GM23338 (cell line): ENCODE data around the gene ZCCHC14. TPM values are rescaled to one million over a fixed set of nuclear protein-coding genes. Genes with fewer than 3 reads are reported as not detected.
A peak's percentile ranks its signal among the peaks of the same experiment; 100 is the strongest.

Source experiments
- ATAC-seq: fragments of 200-7000 bp; cut with Tn5 transposase; 3 replicates; pipeline ENCODE4 v1.9.1; 2020
- DNase-seq: peaks from one replicate; pipeline ENCODE4 v3.0.0-alpha.2; 2015; ENCODE audit warnings: low spot score
- H2AFZ ChIP-seq: fragments of 200-600 bp; sonication (generic); 2 replicates; pipeline ENCODE4 v1.8.0; 2016; ENCODE audit warnings: antibody characterized with exemption, mild to moderate bottlenecking, moderate library complexity
- H3F3A ChIP-seq: fragments of 200-600 bp; sonication (generic); replicated peaks from 2 replicates; pipeline ENCODE4 v1.8.0; 2017; ENCODE audit warnings: antibody characterized with exemption, mixed run types, low read depth
- H3K27ac ChIP-seq: fragments of 200-600 bp; sonication (generic); 2 replicates; pipeline ENCODE4 v1.6.1; 2016; ENCODE audit warnings: low read depth
- H3K27me3 ChIP-seq: fragments of 200-600 bp; sonication (generic); 2 replicates; pipeline ENCODE4 v1.8.0; 2016; ENCODE audit warnings: mild to moderate bottlenecking, mixed run types, moderate library complexity; ENCODE audit not compliant: insufficient read depth
- H3K36me3 ChIP-seq: fragments of 200-600 bp; sonication (generic); 2 replicates; pipeline ENCODE4 v1.8.0; 2016; ENCODE audit warnings: mild to moderate bottlenecking; ENCODE audit not compliant: insufficient read depth
- H3K4me1 ChIP-seq: fragments of 200-600 bp; sonication (generic); 2 replicates; pipeline ENCODE4 v1.8.0; 2016; ENCODE audit warnings: mild to moderate bottlenecking, moderate library complexity; ENCODE audit not compliant: insufficient read depth
- H3K4me2 ChIP-seq: fragments of 200-600 bp; sonication (generic); 2 replicates; pipeline ENCODE4 v1.7.1; 2017; ENCODE audit warnings: mixed run types
- H3K4me3 ChIP-seq: fragments of 200-600 bp; sonication (generic); 2 replicates; pipeline ENCODE4 v1.6.1; 2016; ENCODE audit warnings: mixed run types
- H3K79me2 ChIP-seq: fragments of 200-600 bp; sonication (generic); replicated peaks from 2 replicates; pipeline ENCODE4 v1.8.0; 2017; ENCODE audit warnings: mild to moderate bottlenecking; ENCODE audit not compliant: insufficient read depth
- H3K9me2 ChIP-seq: fragments of 200-600 bp; sonication (generic); 2 replicates; pipeline ENCODE4 v1.8.0; 2017; ENCODE audit not compliant: insufficient read depth
- H4K20me1 ChIP-seq: fragments of 200-600 bp; sonication (generic); replicated peaks from 2 replicates; pipeline ENCODE4 v1.8.0; 2017; ENCODE audit warnings: mild to moderate bottlenecking; ENCODE audit not compliant: insufficient read depth
- H3K27ac Mint-ChIP-seq: 2 replicates; pipeline ENCODE4 v1.8.0; 2020; ENCODE audit warnings: inconsistent platforms, mild to moderate bottlenecking, moderate library complexity, mixed read lengths
- H3K27me3 Mint-ChIP-seq: 3 replicates; pipeline ENCODE4 v1.8.0; 2022; ENCODE audit warnings: low read depth, mild to moderate bottlenecking, moderate library complexity, mixed read lengths, inconsistent platforms; ENCODE audit not compliant: insufficient read depth, poor library complexity
- H3K36me3 Mint-ChIP-seq: 3 replicates; pipeline ENCODE4 v1.8.0; 2021; ENCODE audit warnings: low read depth, mild to moderate bottlenecking, inconsistent platforms, moderate library complexity, mixed read lengths
- H3K4me1 Mint-ChIP-seq: 3 replicates; pipeline ENCODE4 v1.8.0; 2020; ENCODE audit warnings: mild to moderate bottlenecking, inconsistent platforms, mixed read lengths
- H3K4me3 Mint-ChIP-seq: 3 replicates; pipeline ENCODE4 v1.8.0; 2021; ENCODE audit warnings: moderate library complexity, mild to moderate bottlenecking, inconsistent platforms, mixed read lengths
- H3K9me3 Mint-ChIP-seq: 3 replicates; pipeline ENCODE4 v1.8.0; 2020; ENCODE audit warnings: moderate library complexity, mild to moderate bottlenecking, inconsistent platforms, mixed read lengths
- EZH2 ChIP-seq: fragments of 200-600 bp; sonication (generic); IDR thresholded peaks from one replicate; pipeline ENCODE4 v1.8.0; 2017; ENCODE audit warnings: antibody characterized with exemption, mild to moderate bottlenecking, low read depth; ENCODE audit not compliant: unreplicated experiment
- NANOG ChIP-seq: IDR thresholded peaks from 2 replicates; pipeline ENCODE4 v1.6.1; 2016; ENCODE audit warnings: antibody characterized with exemption, borderline replicate concordance
- POLR2AphosphoS5 ChIP-seq: IDR thresholded peaks from 2 replicates; pipeline ENCODE4 v1.6.1; 2016; ENCODE audit warnings: antibody characterized with exemption, low read depth
- STAT1 ChIP-seq: IDR thresholded peaks from one replicate; pipeline ENCODE4 v1.6.1; 2016; ENCODE audit warnings: antibody characterized with exemption; ENCODE audit not compliant: unreplicated experiment
- polyA plus RNA-seq: library from polyadenylated mRNA; unstranded; fragments of >200 nt; fragmentation: Nextera tagmentation; extraction: Ambion mirVana; gene quantifications from 2 replicates; pipeline ENCODE4 v1.2.1, GENCODE V29; 2016
- total RNA-seq: library from RNA; depleted of rRNA; stranded (reverse); fragments of >200 nt; shearing (Covaris generic); gene quantifications from 2 replicates; pipeline ENCODE4 v1.2.3, GENCODE V29; 2014
- TF ChIP-seq, protein P1 (sequence below), 2 experiments: fragments of 200-600 bp in 1 of 2; sonication (generic) in 1 of 2; conservative IDR thresholded peaks; 2 replicates each; pipeline versions ENCODE4 v1.5.1 to v1.6.1; 2016 to 2017; ENCODE audit warnings: antibody characterized with exemption in 2 of 2, low read depth in 2 of 2, mild to moderate bottlenecking in 2 of 2, moderate library complexity in 1 of 2
- TF ChIP-seq, protein P2 (sequence below): IDR thresholded peaks from one replicate; pipeline ENCODE4 v1.6.1; 2018; ENCODE audit warnings: antibody characterized with exemption; ENCODE audit not compliant: unreplicated experiment
- TF ChIP-seq, protein P3 (sequence below): fragments of 250-450 bp; sonication (Bioruptor Pico); IDR thresholded peaks from 2 replicates; pipeline ENCODE4 v1.5.0; 2020; ENCODE audit warnings: mild to moderate bottlenecking, moderate library complexity
- TF ChIP-seq, protein P4 (sequence below): IDR thresholded peaks from 2 replicates; pipeline ENCODE4 v1.6.1; 2016; ENCODE audit warnings: antibody characterized with exemption

ZCCHC14 gene
- total and polyA plus RNA-seq, 2 experiments from 2014 or later, result 6.8 to 22.4 TPM

DNA sequence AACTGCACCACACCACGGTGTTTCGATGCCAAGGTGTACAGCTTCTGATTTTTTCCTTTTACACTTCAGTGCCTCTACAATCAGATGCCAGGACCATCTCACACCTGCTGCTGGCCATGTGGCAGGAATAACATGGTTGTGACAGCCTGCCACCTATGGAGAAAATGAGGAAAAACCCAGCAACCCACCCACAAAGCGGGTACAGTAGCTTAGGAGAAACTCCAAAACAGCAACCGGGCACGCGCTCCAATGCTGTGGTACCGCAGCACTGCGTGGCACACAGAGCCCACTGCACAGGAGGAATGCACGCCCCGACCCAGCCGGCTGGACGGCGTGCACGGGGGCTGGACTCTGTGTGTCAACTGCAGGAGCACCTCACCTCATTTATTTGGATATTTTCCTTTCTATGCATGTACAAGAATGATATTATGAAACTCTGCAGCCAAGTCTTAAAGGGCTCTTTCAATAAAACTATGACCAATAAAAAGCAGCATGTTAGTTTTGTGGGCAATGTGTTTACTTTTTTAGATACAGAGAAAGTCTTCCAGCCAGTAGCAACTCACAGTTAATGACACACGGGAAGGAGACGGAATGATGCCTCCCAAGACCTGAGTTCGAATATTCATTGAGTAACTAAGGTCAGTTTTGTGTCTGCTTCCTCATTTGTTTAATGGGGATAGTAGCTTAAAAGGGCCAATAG lies 54.8 kb downstream of the ZCCHC14 start:
- Histone ChIP-seq H4K20me1 (peaks cover 2% of the 10 kb centered on the region; the same call in 1 of the 2 replicates), H3K4me3 (no peak overlapping the region), H3K36me3 (no peaks in the 10 kb centered on the region), H3K4me2 (no peak overlapping the region), H3K4me1 (no peaks in the 10 kb centered on the region; the same call in 1 of the 2 replicates), H3K79me2 (peaks cover 46% of the 10 kb centered on the region), H3K27me3 (no peaks in the 10 kb centered on the region), H2AFZ (no peak overlapping the region), H3K9me2 (no peaks in the 10 kb centered on the region; the same call in 1 of the 2 replicates), H3K27ac (0 out of 2 replicates have a peak overlapping the region, but pooled peaks have one; percentile 28), H3F3A (no peaks in the 10 kb centered on the region)
- H3K27ac Mint-ChIP-seq, result no peak overlapping the region
- peaks cover 19% of the 10 kb centered on the region for H3K36me3 Mint-ChIP-seq
- H3K4me3 Mint-ChIP-seq, result no peak overlapping the region
- peaks cover 5% of the 10 kb centered on the region; the same call in 2 of the 3 replicates for H3K9me3 Mint-ChIP-seq
- TF ChIP-seq, protein P1, sequence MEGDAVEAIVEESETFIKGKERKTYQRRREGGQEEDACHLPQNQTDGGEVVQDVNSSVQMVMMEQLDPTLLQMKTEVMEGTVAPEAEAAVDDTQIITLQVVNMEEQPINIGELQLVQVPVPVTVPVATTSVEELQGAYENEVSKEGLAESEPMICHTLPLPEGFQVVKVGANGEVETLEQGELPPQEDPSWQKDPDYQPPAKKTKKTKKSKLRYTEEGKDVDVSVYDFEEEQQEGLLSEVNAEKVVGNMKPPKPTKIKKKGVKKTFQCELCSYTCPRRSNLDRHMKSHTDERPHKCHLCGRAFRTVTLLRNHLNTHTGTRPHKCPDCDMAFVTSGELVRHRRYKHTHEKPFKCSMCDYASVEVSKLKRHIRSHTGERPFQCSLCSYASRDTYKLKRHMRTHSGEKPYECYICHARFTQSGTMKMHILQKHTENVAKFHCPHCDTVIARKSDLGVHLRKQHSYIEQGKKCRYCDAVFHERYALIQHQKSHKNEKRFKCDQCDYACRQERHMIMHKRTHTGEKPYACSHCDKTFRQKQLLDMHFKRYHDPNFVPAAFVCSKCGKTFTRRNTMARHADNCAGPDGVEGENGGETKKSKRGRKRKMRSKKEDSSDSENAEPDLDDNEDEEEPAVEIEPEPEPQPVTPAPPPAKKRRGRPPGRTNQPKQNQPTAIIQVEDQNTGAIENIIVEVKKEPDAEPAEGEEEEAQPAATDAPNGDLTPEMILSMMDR (conservative IDR thresholded peaks at IDR 0.05; ENCODE audit: low read depth in 2 of 2), result 0 out of 4 replicates have a peak, but pooled peaks of 1 of the 2 experiments have one; percentile 13
- TF ChIP-seq, protein P2, sequence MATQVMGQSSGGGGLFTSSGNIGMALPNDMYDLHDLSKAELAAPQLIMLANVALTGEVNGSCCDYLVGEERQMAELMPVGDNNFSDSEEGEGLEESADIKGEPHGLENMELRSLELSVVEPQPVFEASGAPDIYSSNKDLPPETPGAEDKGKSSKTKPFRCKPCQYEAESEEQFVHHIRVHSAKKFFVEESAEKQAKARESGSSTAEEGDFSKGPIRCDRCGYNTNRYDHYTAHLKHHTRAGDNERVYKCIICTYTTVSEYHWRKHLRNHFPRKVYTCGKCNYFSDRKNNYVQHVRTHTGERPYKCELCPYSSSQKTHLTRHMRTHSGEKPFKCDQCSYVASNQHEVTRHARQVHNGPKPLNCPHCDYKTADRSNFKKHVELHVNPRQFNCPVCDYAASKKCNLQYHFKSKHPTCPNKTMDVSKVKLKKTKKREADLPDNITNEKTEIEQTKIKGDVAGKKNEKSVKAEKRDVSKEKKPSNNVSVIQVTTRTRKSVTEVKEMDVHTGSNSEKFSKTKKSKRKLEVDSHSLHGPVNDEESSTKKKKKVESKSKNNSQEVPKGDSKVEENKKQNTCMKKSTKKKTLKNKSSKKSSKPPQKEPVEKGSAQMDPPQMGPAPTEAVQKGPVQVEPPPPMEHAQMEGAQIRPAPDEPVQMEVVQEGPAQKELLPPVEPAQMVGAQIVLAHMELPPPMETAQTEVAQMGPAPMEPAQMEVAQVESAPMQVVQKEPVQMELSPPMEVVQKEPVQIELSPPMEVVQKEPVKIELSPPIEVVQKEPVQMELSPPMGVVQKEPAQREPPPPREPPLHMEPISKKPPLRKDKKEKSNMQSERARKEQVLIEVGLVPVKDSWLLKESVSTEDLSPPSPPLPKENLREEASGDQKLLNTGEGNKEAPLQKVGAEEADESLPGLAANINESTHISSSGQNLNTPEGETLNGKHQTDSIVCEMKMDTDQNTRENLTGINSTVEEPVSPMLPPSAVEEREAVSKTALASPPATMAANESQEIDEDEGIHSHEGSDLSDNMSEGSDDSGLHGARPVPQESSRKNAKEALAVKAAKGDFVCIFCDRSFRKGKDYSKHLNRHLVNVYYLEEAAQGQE, result no peak
- peaks cover 2% of the 10 kb centered on the region for H3K27me3 Mint-ChIP-seq
- H3K4me1 Mint-ChIP-seq, result peaks cover 16% of the 10 kb centered on the region
- no peak for DNase-seq
- ATAC-seq, result no peak

DNA sequence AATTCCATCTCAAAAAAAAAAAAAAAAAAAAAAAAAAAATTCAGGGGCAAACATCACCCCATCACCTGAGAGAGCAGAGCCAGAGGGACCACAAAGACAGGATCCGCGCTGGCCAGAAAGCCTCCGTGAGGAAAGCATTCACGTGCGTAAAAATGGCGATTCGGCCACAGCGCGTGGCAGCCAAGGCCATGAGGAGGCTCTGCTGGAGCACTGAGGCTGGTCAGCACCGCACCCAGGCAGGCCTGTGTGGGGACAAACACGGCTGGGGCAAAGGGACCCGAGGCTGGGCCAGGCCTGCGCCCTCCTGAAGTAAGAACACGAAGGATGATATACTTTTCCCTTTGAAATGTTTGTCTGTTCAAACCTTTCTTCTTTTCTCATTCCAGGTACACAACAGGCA lies 55.5 kb downstream of the ZCCHC14 start:
- H3K36me3 Mint-ChIP-seq, result peaks cover 12% of the 10 kb centered on the region
- H3K27ac Mint-ChIP-seq, result no peak overlapping the region
- Histone ChIP-seq H3K36me3 (no peaks in the 10 kb centered on the region), H3K79me2 (peaks cover 41% of the 10 kb centered on the region), H3K4me2 (no peak overlapping the region), H3K4me3 (no peak overlapping the region), H2AFZ (no peak overlapping the region), H3F3A (no peaks in the 10 kb centered on the region), H3K4me1 (no peaks in the 10 kb centered on the region; the same call in 1 of the 2 replicates), H4K20me1 (peaks cover 2% of the 10 kb centered on the region; the same call in 1 of the 2 replicates), H3K27ac (no peak overlapping the region), H3K27me3 (no peaks in the 10 kb centered on the region), H3K9me2 (no peaks in the 10 kb centered on the region; the same call in 1 of the 2 replicates)
- peaks cover 16% of the 10 kb centered on the region for H3K4me1 Mint-ChIP-seq
- ATAC-seq, result no peak
- H3K9me3 Mint-ChIP-seq, result no peaks in the 10 kb centered on the region
- no peak for DNase-seq
- no peak overlapping the region for H3K4me3 Mint-ChIP-seq
- H3K27me3 Mint-ChIP-seq, result peaks cover 2% of the 10 kb centered on the region
- TF ChIP-seq, protein P3, sequence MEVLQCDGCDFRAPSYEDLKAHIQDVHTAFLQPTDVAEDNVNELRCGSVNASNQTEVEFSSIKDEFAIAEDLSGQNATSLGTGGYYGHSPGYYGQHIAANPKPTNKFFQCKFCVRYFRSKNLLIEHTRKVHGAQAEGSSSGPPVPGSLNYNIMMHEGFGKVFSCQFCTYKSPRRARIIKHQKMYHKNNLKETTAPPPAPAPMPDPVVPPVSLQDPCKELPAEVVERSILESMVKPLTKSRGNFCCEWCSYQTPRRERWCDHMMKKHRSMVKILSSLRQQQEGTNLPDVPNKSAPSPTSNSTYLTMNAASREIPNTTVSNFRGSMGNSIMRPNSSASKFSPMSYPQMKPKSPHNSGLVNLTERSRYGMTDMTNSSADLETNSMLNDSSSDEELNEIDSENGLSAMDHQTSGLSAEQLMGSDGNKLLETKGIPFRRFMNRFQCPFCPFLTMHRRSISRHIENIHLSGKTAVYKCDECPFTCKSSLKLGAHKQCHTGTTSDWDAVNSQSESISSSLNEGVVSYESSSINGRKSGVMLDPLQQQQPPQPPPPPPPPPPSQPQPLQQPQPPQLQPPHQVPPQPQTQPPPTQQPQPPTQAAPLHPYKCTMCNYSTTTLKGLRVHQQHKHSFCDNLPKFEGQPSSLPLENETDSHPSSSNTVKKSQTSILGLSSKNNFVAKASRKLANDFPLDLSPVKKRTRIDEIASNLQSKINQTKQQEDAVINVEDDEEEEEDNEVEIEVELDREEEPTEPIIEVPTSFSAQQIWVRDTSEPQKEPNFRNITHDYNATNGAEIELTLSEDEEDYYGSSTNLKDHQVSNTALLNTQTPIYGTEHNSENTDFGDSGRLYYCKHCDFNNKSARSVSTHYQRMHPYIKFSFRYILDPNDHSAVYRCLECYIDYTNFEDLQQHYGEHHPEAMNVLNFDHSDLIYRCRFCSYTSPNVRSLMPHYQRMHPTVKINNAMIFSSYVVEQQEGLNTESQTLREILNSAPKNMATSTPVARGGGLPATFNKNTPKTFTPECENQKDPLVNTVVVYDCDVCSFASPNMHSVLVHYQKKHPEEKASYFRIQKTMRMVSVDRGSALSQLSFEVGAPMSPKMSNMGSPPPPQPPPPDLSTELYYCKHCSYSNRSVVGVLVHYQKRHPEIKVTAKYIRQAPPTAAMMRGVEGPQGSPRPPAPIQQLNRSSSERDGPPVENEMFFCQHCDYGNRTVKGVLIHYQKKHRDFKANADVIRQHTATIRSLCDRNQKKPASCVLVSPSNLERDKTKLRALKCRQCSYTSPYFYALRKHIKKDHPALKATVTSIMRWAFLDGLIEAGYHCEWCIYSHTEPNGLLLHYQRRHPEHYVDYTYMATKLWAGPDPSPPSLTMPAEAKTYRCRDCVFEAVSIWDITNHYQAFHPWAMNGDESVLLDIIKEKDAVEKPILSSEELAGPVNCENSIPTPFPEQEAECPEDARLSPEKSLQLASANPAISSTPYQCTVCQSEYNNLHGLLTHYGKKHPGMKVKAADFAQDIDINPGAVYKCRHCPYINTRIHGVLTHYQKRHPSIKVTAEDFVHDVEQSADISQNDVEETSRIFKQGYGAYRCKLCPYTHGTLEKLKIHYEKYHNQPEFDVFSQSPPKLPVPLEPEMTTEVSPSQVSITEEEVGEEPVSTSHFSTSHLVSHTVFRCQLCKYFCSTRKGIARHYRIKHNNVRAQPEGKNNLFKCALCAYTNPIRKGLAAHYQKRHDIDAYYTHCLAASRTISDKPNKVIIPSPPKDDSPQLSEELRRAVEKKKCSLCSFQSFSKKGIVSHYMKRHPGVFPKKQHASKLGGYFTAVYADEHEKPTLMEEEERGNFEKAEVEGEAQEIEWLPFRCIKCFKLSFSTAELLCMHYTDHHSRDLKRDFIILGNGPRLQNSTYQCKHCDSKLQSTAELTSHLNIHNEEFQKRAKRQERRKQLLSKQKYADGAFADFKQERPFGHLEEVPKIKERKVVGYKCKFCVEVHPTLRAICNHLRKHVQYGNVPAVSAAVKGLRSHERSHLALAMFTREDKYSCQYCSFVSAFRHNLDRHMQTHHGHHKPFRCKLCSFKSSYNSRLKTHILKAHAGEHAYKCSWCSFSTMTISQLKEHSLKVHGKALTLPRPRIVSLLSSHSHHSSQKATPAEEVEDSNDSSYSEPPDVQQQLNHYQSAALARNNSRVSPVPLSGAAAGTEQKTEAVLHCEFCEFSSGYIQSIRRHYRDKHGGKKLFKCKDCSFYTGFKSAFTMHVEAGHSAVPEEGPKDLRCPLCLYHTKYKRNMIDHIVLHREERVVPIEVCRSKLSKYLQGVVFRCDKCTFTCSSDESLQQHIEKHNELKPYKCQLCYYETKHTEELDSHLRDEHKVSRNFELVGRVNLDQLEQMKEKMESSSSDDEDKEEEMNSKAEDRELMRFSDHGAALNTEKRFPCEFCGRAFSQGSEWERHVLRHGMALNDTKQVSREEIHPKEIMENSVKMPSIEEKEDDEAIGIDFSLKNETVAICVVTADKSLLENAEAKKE, result no peak
- TF ChIP-seq EZH2 (no peak), STAT1 (no peak), NANOG (no peak), POLR2AphosphoS5 (no peak)
- TF ChIP-seq, protein P4, sequence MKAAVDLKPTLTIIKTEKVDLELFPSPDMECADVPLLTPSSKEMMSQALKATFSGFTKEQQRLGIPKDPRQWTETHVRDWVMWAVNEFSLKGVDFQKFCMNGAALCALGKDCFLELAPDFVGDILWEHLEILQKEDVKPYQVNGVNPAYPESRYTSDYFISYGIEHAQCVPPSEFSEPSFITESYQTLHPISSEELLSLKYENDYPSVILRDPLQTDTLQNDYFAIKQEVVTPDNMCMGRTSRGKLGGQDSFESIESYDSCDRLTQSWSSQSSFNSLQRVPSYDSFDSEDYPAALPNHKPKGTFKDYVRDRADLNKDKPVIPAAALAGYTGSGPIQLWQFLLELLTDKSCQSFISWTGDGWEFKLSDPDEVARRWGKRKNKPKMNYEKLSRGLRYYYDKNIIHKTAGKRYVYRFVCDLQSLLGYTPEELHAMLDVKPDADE, result no peak
